ENCODE measurements around the gene TMEM38B. TPM values are rescaled to one million over a fixed set of nuclear protein-coding genes. Genes with fewer than 3 reads are reported as not detected.

TMEM38B gene
- total RNA-seq, 1 donor: 18.3 TPM

- DNase-seq (ENCODE audit: low read depth in 2 of 3, low spot score in 2 of 3): no peak
These were observed 128.5 kb downstream of the TMEM38B start for GRCh38 chr9:105822814-105823213.

Other genes starting within 250 kb of the TMEM38B start
- gene FSD1L, start 246.5 kb upstream of the TMEM38B start, total RNA-seq: 1.6 TPM
- gene FKTN, start 136.4 kb upstream of the TMEM38B start, total RNA-seq: 5.4 TPM
- 0.27 TPM for gene TAL2, start 32.1 kb upstream of the TMEM38B start, total RNA-seq

Data from hematopoietic multipotent progenitor cell (in vitro differentiated cells).